SK-N-SH (cell line): Measurements from ENCODE around the gene CCDC141.

ENCODE experiments used
- CTCF ChIP-seq: fragments of 200-600 bp; sonication (generic); IDR thresholded peaks from 2 replicates; pipeline ENCODE4 v1.6.1; 2017; ENCODE audit warnings: antibody characterized with exemption, mild to moderate bottlenecking, moderate library complexity
- EZH2phosphoT487 ChIP-seq: fragments of 200-600 bp; sonication (generic); IDR thresholded peaks from 2 replicates; pipeline ENCODE4 v1.6.1; 2017; ENCODE audit warnings: low read depth, mixed run types, mild to moderate bottlenecking, antibody characterized with exemption, moderate library complexity, borderline replicate concordance
- MAX ChIP-seq: IDR thresholded peaks from 2 replicates; pipeline ENCODE4 v1.4.0; 2012; ENCODE audit warnings: low read depth
- POLR2AphosphoS5 ChIP-seq: IDR thresholded peaks from 2 replicates; pipeline ENCODE4 v1.6.1; 2012; ENCODE audit warnings: low read depth, low read length
- REST ChIP-seq: IDR thresholded peaks from 2 replicates; pipeline ENCODE4 v1.6.1; 2012; ENCODE audit warnings: mild to moderate bottlenecking, low read depth, low read length, moderate library complexity
- RFX5 ChIP-seq: IDR thresholded peaks from 2 replicates; pipeline ENCODE4 v1.6.1; 2012; ENCODE audit warnings: mild to moderate bottlenecking, improper control_type of control experiment, low read length
- SMC3 ChIP-seq: IDR thresholded peaks from 2 replicates; pipeline ENCODE4 v1.6.1; 2012; ENCODE audit warnings: low read depth, low read length, improper control_type of control experiment
- TAF1 ChIP-seq: IDR thresholded peaks from 2 replicates; pipeline ENCODE4 v1.6.1; 2012; ENCODE audit warnings: low read depth, mild to moderate bottlenecking, low read length, moderate library complexity, borderline replicate concordance
- USF2 ChIP-seq: fragments of 150-350 bp; IDR thresholded peaks from 2 replicates; pipeline ENCODE4 v1.6.1; 2017; ENCODE audit warnings: antibody characterized with exemption, low read length, low read depth, borderline replicate concordance
- YY1 ChIP-seq: IDR thresholded peaks from 2 replicates; pipeline ENCODE4 v1.4.0; 2012; ENCODE audit warnings: low read depth, mild to moderate bottlenecking

- TF ChIP-seq REST (no peak), YY1 (no peak), TAF1 (no peak), EZH2phosphoT487 (no peak), RFX5 (no peak), CTCF (no peak), POLR2AphosphoS5 (no peak), SMC3 (no peak), USF2 (no peak), MAX (0 out of 2 replicates have a peak, but pooled peaks have one; percentile 27)
These were observed 185.9 kb downstream of the CCDC141 start for GRCh38 chr2:178863856-178864620.
